Endodermal cell (in vitro differentiated cells): Measurements from ENCODE around the gene ARPC1B. TPM values are rescaled to one million over a fixed set of nuclear protein-coding genes. Genes with fewer than 3 reads are reported as not detected.

Experiments
- DNase-seq: peaks from one replicate; pipeline ENCODE4 v3.0.0-alpha.2; 2017
- H3K27ac ChIP-seq: 2 replicates; pipeline ENCODE4 v1.5.1; 2013; ENCODE audit warnings: mild to moderate bottlenecking, low read depth, low read length, moderate library complexity
- H3K27me3 ChIP-seq: 2 replicates; pipeline ENCODE4 v1.6.1; 2013; ENCODE audit warnings: mild to moderate bottlenecking, low read length, moderate library complexity; ENCODE audit not compliant: insufficient read depth, control insufficient read depth, poor library complexity, severe bottlenecking
- H3K36me3 ChIP-seq: 2 replicates; pipeline ENCODE4 v1.7.0; 2013; ENCODE audit warnings: mild to moderate bottlenecking, low read length, moderate library complexity; ENCODE audit not compliant: control insufficient read depth, insufficient read depth
- H3K4me1 ChIP-seq: one replicate; pipeline ENCODE4 v1.7.0; 2013; ENCODE audit warnings: low read length; ENCODE audit not compliant: control insufficient read depth, insufficient read depth
- H3K4me3 ChIP-seq: 2 replicates; pipeline ENCODE4 v1.5.1; 2013; ENCODE audit warnings: mild to moderate bottlenecking, low read length, moderate library complexity
- H3K9ac ChIP-seq: 2 replicates; pipeline ENCODE4 v1.6.1; 2013; ENCODE audit warnings: mild to moderate bottlenecking, low read length, moderate library complexity; ENCODE audit not compliant: poor library complexity, severe bottlenecking; ENCODE audit errors: extremely low read depth
- H3K9me3 ChIP-seq: 2 replicates; pipeline ENCODE4 v1.6.1; 2013; ENCODE audit warnings: mild to moderate bottlenecking, low read length, moderate library complexity; ENCODE audit not compliant: control insufficient read depth
- H3K27ac Mint-ChIP-seq: 2 replicates; pipeline ENCODE4 v1.8.0; 2020; ENCODE audit warnings: mixed read lengths
- H3K27me3 Mint-ChIP-seq: 2 replicates; pipeline ENCODE4 v1.8.0; 2021; ENCODE audit warnings: mild to moderate bottlenecking, mixed read lengths; ENCODE audit not compliant: insufficient read depth
- H3K36me3 Mint-ChIP-seq: 2 replicates; pipeline ENCODE4 v1.8.0; 2020; ENCODE audit warnings: low read depth, mixed read lengths
- H3K4me1 Mint-ChIP-seq: 2 replicates; pipeline ENCODE4 v1.8.0; 2020; ENCODE audit warnings: mixed read lengths
- H3K4me3 Mint-ChIP-seq: 2 replicates; pipeline ENCODE4 v1.8.0; 2020; ENCODE audit warnings: mild to moderate bottlenecking, moderate library complexity, mixed read lengths
- H3K9me3 Mint-ChIP-seq: 2 replicates; pipeline ENCODE4 v1.8.0; 2020; ENCODE audit warnings: mild to moderate bottlenecking, mixed read lengths
- WGBS, 2 experiments: methylation state at CpG; one replicate each; pipeline versions ENCODE4 v1.1.5 to v1.1.7; 2013; ENCODE audit warnings: missing lambda C conversion rate in 2 of 2, mixed read lengths in 1 of 2; ENCODE audit not compliant: insufficient coverage in 1 of 2, insufficient read length in 1 of 2; 5-methylcytosine and 5-hydroxymethylcytosine counted together
- total RNA-seq, 2 donors: library from RNA; stranded (reverse); fragmentation: NEBNext Ultra II Directional in 1 of 2; extraction: Animal tissue kit (Norgen Biotek cat#: 25700) in 1 of 2; gene quantifications; 2 replicates in 1 of 2; 3 replicates in 1 of 2; pipeline ENCODE4 v1.2.1, GENCODE V29; 2021
- TF ChIP-seq, protein P1 (sequence below): fragments of 200-600 bp; sonication (generic); conservative IDR thresholded peaks from 2 replicates; pipeline ENCODE4 v1.5.0; 2021; ENCODE audit warnings: antibody characterized with exemption, mild to moderate bottlenecking

ARPC1B gene
- total RNA-seq, 2 donors from 2014 or later, result 53.3 to 73.9 TPM

DNA sequence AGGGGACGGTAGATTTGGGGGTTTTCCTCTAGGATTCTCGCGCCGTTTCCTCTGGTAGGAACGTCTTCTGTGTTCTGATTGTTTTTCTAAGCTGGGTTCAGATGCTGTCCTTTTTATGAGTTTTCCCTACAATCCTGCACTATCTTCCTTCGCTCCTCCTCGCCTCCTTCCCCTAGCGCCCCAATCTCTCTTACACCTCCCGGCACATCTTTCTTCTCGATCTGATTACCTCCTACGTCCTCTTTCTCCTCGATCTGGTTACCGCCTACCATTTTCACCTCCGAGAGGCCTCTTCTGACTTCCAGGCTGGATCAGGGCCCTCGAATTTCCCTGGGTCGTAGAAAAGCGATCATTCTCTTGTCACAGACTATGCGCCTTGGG lies 34.7 kb downstream of the ARPC1B start:
- no peaks in the 10 kb centered on the region for H3K27me3 ChIP-seq
- no peaks in the 10 kb centered on the region for H3K27me3 Mint-ChIP-seq
- H3K9me3 ChIP-seq, result no peaks in the 10 kb centered on the region
- no peak for DNase-seq
- H3K4me1 ChIP-seq, result peaks cover 8% of the 10 kb centered on the region
- peak overlapping the region; percentile 97 for H3K4me3 Mint-ChIP-seq
- WGBS, 2 experiments, result 1% methylated on average over 13 to 18 of the region's 18 CpGs
- H3K4me1 Mint-ChIP-seq, result peaks cover 21% of the 10 kb centered on the region
- peaks cover 40% of the 10 kb centered on the region for H3K36me3 Mint-ChIP-seq
- peak overlapping the region; percentile 99 for H3K27ac ChIP-seq
- H3K4me3 ChIP-seq, result peak overlapping the region; percentile 96
- H3K9ac ChIP-seq, result peak overlapping the region; percentile 90
- peaks cover 43% of the 10 kb centered on the region for H3K36me3 ChIP-seq
- TF ChIP-seq, protein P1, sequence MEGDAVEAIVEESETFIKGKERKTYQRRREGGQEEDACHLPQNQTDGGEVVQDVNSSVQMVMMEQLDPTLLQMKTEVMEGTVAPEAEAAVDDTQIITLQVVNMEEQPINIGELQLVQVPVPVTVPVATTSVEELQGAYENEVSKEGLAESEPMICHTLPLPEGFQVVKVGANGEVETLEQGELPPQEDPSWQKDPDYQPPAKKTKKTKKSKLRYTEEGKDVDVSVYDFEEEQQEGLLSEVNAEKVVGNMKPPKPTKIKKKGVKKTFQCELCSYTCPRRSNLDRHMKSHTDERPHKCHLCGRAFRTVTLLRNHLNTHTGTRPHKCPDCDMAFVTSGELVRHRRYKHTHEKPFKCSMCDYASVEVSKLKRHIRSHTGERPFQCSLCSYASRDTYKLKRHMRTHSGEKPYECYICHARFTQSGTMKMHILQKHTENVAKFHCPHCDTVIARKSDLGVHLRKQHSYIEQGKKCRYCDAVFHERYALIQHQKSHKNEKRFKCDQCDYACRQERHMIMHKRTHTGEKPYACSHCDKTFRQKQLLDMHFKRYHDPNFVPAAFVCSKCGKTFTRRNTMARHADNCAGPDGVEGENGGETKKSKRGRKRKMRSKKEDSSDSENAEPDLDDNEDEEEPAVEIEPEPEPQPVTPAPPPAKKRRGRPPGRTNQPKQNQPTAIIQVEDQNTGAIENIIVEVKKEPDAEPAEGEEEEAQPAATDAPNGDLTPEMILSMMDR, result no peak
- no peaks in the 10 kb centered on the region for H3K9me3 Mint-ChIP-seq
- H3K27ac Mint-ChIP-seq, result peak overlapping the region; percentile 98

DNA sequence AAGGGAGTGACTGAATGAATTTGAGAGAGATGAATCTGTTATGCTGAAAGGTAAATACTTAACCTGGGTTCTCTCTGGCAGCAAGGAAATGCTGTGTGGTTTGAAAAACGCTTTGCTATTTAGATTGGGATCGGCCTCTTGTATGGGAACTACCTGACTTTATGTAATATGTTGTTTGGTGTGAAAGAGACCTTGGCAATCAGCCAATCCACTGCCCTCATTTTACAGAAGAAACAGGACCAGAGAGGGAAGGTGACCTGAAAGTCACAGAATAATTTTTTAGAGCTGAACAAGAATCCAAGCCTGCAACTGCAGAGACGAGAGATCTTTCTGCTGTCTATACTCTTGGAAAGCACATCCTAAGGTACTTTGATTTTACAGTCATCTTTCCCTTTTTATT lies 35.3 kb downstream of the ARPC1B start:
- TF ChIP-seq, protein P1, result no peak
- Histone ChIP-seq H3K27me3 (no peaks in the 10 kb centered on the region), H3K4me3 (peak overlapping the region; percentile 96), H3K9me3 (peaks cover 5% of the 10 kb centered on the region), H3K27ac (no peak overlapping the region), H3K4me1 (peaks cover 8% of the 10 kb centered on the region), H3K36me3 (peaks cover 46% of the 10 kb centered on the region), H3K9ac (peak overlapping the region; percentile 90)
- WGBS, 2 experiments, result 67 to 78% methylated on average over 2 to 3 of the region's 3 CpGs
- DNase-seq, result no peak
- Mint-ChIP-seq H3K27ac (peak overlapping the region; percentile 62), H3K4me1 (peaks cover 21% of the 10 kb centered on the region), H3K27me3 (no peaks in the 10 kb centered on the region), H3K4me3 (peak overlapping the region; percentile 97), H3K9me3 (peaks cover 2% of the 10 kb centered on the region), H3K36me3 (peaks cover 42% of the 10 kb centered on the region)

DNA sequence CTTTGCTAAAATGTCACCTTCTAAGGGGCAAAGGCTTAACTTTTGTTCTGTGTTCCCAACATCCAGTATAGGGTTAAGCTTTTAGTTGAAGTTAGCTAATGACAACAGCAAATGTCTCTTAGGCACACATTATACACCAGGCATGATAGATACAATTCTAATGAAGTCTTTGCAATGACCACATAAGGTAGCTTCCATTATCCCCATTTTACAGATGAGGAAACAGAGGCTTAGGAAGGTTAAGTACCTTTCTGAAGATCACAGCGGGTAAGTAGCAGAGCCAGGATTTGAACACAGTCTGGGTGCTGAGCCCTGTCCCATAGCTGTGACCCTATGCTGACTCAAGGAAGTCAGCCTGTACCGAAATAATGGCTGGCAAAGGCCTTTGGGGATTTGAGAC lies 36.1 kb downstream of the ARPC1B start:
- Histone ChIP-seq H3K36me3 (peaks cover 53% of the 10 kb centered on the region), H3K9ac (no peak overlapping the region), H3K9me3 (peaks cover 9% of the 10 kb centered on the region), H3K4me1 (peaks cover 8% of the 10 kb centered on the region), H3K27me3 (no peaks in the 10 kb centered on the region), H3K4me3 (peak overlapping the region; percentile 96), H3K27ac (no peak overlapping the region)
- H3K9me3 Mint-ChIP-seq, result peaks cover 8% of the 10 kb centered on the region
- 90 to 95% methylated on average over 2 of the region's 2 CpGs for WGBS, 2 experiments
- H3K27me3 Mint-ChIP-seq, result no peaks in the 10 kb centered on the region
- H3K4me3 Mint-ChIP-seq, result peak overlapping the region; percentile 97
- peaks cover 21% of the 10 kb centered on the region for H3K4me1 Mint-ChIP-seq
- peak overlapping the region; percentile 62 for H3K27ac Mint-ChIP-seq
- TF ChIP-seq, protein P1, result no peak
- DNase-seq, result no peak
- H3K36me3 Mint-ChIP-seq, result peaks cover 50% of the 10 kb centered on the region
